Amygdala (tissue), 56 donors: ENCODE measurements around the gene ZNF776.
"Not testable (repeated sequence)": the region's sequence is repeated elsewhere in the genome, so short reads cannot be mapped to it uniquely, and the experiment has no call there.

Experiments
- DNase-seq, 56 donors: peaks; one replicate each; lab custom pipeline; 2025; lab: John Stamatoyannopoulos, UW

Gene ZNF776

DNA sequence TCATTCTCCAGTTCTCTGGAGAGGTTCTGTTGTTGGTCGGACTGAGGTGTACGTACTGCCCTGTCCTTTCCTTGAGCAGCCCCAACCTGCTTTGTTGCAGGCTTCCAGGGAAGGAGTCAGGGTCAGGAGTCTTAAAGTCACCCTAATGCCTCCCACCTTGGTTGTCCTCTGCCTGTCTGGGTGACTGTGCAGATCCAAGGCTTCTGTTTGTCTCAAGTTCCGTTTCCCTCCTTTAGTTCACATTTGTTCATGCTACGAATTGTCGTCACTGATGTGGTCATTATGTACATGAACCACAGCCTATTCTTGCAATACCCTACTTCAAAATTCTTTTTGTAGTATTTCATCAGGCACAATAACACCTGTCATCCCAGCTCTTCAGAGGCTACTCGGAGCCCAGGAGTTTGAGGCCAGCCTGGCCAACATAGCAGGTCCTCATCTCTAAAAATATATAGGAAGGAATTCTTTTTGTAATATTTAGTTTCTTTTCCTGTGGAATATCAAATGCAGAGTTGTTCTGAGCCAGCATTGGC, 30.2 kb downstream of the ZNF776 start:
- no peak for DNase-seq

GRCh38 chr19:57778336-57778735, 31.7 kb downstream of the ZNF776 start:
- no peak for DNase-seq

DNA sequence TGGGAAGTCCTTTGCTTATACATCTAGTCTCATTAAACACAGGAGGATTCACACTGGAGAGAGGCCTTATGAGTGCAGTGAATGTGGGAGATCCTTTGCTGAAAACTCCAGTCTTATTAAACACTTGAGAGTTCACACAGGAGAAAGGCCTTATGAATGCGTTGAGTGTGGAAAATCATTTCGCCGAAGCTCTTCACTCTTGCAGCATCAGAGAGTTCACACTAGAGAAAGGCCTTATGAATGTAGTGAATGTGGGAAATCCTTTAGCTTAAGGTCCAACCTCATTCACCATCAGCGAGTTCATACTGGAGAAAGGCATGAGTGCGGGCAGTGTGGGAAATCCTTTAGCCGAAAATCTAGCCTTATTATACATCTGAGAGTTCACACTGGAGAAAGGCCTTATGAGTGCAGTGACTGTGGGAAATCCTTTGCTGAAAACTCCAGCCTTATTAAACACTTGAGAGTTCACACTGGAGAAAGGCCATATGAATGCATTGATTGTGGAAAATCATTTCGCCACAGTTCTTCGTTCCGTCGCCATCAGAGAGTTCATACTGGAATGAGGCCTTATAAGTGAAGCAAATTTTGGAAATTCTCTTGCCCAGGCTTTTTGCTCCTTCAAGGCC, 32.7 kb downstream of the ZNF776 start:
- DNase-seq: no peak

- DNase-seq: no peak
Observed at GRCh38 chr19:57786286-57786685, 39.7 kb downstream of the ZNF776 start.

- no peak for DNase-seq
Observed at GRCh38 chr19:57786906-57787305, 40.3 kb downstream of the ZNF776 start.

DNA sequence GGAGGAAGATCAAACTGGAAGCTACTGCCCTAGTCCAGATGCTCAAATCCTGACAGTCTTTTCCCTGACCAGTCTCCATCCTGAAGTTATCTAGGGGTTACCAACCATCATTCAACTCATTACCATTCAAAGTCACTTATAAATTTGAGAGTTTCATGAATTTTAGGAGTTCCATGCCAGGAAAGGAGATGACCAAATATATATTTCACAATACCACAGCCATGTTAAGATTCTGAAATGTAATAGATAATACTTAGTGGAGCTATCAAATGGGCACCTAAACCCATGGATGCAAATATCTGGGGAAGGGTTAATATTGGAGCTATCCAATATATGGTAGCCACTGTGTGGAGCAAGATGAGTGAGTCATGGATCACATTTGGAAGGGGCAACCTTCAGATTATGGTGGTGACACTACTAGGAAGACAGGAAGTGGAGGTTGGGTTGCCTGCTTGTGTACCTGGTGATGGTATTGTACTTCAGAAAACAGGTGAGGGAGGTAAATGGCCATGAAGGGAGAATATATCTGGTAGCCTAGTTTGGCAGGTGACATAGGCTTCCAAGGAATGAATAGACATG, 41.6 kb downstream of the ZNF776 start:
- no peak for DNase-seq

DNA sequence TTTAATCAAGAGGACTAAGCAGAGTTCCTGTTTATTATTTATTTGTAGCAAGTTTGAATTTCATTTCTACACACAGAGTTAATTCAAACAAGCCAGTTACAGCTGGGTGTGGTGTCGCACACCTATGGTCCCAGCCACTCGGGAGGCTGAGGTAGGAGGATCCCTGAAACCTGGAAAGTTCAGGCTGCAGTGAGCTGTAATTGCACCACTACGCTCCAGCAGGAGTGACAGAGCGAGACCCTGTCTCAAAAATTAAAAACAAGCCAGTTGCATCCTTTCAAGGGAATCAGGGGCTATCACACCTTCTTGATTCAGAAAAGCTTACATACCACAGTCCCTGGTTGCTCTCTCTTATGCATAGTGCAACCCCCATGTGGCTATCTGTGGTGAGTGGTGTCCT, 42.7 kb downstream of the ZNF776 start:
- DNase-seq: no peak

- DNase-seq: not testable (repeated sequence)
Observed at GRCh38 chr19:57796580-57796979, 50.0 kb downstream of the ZNF776 start.

- no peak for DNase-seq
Observed at GRCh38 chr19:57800696-57801095, 54.1 kb downstream of the ZNF776 start.

- no peak for DNase-seq
Observed at GRCh38 chr19:57802269-57802668, 55.7 kb downstream of the ZNF776 start.

DNA sequence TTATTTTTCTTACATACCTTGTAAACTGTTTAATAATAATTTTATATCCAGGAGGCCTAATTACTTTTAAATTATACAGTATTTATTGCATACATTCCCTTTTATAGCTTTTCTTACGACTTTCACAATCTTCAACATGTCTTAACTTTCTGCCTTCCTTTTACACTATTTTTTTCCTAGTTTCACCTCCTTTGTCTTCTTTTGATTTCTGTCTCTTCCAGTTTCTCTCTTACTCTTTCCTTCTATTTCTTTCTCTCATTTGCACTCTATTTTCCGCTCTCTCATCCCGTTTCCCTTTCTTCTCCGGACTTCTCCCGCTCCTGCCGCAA, 56.6 kb downstream of the ZNF776 start:
- no peak for DNase-seq

DNA sequence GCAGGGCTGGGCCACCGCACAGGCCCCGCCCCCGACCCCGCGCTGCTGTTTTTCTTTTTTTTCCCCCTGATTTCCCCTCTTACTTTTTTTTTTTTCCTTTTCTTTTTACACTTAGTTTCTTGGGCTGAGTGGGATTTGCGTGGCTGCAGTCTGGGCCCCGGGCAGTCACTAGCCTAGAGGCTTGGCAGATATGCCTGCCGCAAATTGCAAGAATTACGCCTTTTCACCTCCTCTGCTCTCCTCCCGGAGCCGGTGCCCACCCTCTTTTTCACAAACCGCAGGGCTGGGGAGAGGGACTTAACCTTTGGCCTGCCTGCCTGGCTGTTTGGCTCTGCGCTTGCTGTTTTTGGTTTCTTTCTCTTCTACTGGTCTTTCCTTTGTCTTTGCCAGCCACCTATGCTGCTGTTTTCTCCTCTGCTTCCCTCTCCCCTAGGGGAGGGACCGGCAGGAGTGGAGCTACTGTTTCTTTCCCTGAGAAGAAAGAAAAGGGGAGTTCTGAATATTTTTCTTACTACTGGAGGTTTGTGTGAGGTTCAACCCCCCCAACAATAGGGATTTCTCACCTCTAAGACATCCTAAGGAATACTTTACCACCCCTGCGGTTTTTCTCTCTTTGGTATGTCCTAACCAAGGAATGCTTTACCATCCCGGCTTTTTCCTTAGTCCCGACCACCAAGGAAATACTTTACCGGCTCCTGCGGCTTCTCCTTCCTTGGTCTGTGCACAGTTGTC, 57.1 kb downstream of the ZNF776 start:
- DNase-seq: peak in 9 of 56 donors; percentile 1 to 17 (median 6)

DNA sequence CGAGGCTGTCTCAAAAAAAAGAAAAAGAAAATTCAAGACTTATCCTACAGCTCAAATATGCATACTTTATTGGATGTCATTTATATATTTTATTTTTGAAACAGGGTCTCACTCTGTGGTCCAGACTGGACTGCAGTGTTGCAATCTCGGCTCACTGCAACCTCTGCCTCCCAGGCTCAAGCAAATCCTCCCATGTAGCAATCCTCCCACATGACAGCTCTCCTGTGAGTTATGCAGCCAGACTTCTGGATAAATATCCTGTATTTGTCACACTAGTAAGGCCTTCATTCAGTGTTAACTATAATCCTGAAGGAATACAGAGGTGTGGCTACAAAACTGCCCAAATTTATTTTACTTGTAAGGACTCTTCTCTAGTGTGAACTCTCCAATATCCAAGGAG, 60.9 kb downstream of the ZNF776 start:
- DNase-seq: no peak
